HUES6 (cell line): Measurements from ENCODE around the gene FBLL1.
"Not testable (repeated sequence)": the region's sequence is repeated elsewhere in the genome, so short reads cannot be mapped to it uniquely, and the experiment has no call there.

ENCODE experiments used
- H3K27ac ChIP-seq: 2 replicates; pipeline ENCODE4 v1.7.0; 2013; ENCODE audit warnings: low read depth, mild to moderate bottlenecking, low read length, inconsistent platforms
- H3K27me3 ChIP-seq: 2 replicates; pipeline ENCODE4 v1.6.1; 2013; ENCODE audit warnings: low read length; ENCODE audit not compliant: control insufficient read depth, insufficient read depth
- H3K36me3 ChIP-seq: 2 replicates; pipeline ENCODE4 v1.6.1; 2013; ENCODE audit warnings: low read length; ENCODE audit not compliant: control insufficient read depth, insufficient read depth
- H3K4me1 ChIP-seq: 2 replicates; pipeline ENCODE4 v1.6.1; 2013; ENCODE audit warnings: low read length; ENCODE audit not compliant: control insufficient read depth, insufficient read depth
- H3K4me3 ChIP-seq: 2 replicates; pipeline ENCODE4 v1.5.1; 2013; ENCODE audit warnings: low read depth, low read length
- H3K9ac ChIP-seq: one replicate; pipeline ENCODE4 v1.6.1; 2013; ENCODE audit warnings: mild to moderate bottlenecking, low read length
- H3K9me3 ChIP-seq: 2 replicates; pipeline ENCODE4 v1.6.1; 2013; ENCODE audit warnings: low read depth, low read length; ENCODE audit not compliant: control insufficient read depth, insufficient read depth

FBLL1 gene

DNA sequence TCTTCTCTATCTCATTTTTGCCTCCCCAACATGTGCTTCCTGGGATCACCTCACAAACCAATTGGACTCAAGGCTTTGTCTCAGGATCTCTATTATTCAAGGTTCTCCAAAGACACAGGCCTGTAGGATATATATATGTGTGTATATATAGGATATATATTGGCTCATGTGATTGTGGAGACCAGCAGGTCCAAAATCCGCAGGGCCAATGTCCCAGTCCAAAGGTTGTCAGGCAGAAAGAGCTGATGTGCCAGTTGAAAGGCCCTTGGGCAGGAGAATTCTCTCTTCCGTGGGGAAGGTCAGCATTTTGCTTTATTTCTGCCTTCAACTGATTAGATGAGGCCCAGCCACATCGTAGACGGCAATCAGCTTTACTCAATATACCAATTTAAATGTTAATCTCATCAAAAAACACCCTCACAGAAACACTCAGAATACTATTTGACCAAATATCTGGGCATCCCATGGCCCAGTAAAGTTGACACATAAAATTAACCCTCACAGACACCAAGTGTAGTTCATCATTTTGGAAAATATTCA, 1.3 kb upstream of the FBLL1 start:
- Histone ChIP-seq H3K9me3 (no peaks in the 10 kb centered on the region), H3K4me1 (peaks cover 14% of the 10 kb centered on the region), H3K27ac (no peak overlapping the region), H3K27me3 (peaks cover 27% of the 10 kb centered on the region), H3K9ac (no peak overlapping the region), H3K36me3 (no peaks in the 10 kb centered on the region), H3K4me3 (no peak overlapping the region)

- peak overlapping the region; percentile 0 for H3K9ac ChIP-seq
- H3K27me3 ChIP-seq = peaks cover 27% of the 10 kb centered on the region
- peak overlapping the region; percentile 61 for H3K4me3 ChIP-seq
- no peaks in the 10 kb centered on the region for H3K36me3 ChIP-seq
- H3K27ac ChIP-seq = no peak overlapping the region
- no peaks in the 10 kb centered on the region for H3K9me3 ChIP-seq
- peaks cover 15% of the 10 kb centered on the region for H3K4me1 ChIP-seq
Measured at GRCh38 chr5:168529374-168530234, 499 bp downstream of the FBLL1 start.

DNA sequence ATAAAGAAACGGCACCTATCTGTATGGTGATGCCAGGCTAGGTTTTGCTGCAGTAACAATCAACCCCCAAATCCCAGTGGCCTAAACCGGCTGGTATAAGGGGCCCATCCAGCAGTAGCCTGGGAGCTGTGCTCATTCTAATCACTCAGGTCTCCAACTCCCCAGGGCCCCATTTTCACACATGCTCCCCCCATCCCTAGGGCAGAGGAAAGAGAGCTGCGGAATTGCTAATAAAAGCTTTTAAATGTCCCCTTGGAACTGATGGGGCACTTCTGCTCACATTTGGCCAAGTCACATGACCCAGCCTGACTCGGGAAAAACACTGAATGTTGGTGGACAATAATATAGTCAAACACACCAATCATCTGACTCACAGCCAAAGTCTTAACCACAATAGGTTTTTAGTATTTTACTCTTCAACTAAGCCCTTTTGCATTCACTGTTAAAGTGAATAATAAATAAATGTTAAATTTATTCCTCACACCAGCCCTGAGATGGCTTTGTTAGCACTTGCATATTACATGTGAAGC, 1.6 kb downstream of the FBLL1 start:
- peaks cover 15% of the 10 kb centered on the region for H3K4me1 ChIP-seq
- H3K4me3 ChIP-seq = no peak overlapping the region
- peaks cover 27% of the 10 kb centered on the region for H3K27me3 ChIP-seq
- H3K36me3 ChIP-seq = no peaks in the 10 kb centered on the region
- H3K27ac ChIP-seq = no peak overlapping the region
- no peak overlapping the region for H3K9ac ChIP-seq
- no peaks in the 10 kb centered on the region for H3K9me3 ChIP-seq

DNA sequence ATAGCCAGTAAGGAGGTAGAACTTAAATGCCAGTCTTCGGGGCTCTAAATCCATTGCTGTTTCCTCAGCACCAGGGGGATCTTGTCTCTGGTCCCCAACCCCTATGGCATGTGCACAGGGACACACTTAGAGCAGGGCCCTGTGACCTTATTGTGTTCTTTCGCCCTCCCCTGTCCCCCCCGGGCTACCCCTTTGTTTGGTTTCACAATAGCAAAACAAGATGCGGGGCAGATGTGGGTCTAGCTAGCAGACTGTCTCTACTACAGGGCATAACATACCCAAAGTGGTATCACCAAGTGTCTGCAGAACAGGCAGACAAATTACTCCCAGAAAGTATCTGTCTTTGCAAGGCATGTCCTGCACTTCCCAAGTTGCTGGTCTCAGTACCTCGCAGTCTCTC, 2.1 kb downstream of the FBLL1 start:
- H3K36me3 ChIP-seq = no peaks in the 10 kb centered on the region
- no peak overlapping the region for H3K9ac ChIP-seq
- peaks cover 15% of the 10 kb centered on the region for H3K4me1 ChIP-seq
- H3K27ac ChIP-seq = no peak overlapping the region
- H3K27me3 ChIP-seq = peaks cover 27% of the 10 kb centered on the region
- no peaks in the 10 kb centered on the region for H3K9me3 ChIP-seq
- no peak overlapping the region for H3K4me3 ChIP-seq

- Histone ChIP-seq H3K4me3 (no peak overlapping the region), H3K4me1 (peaks cover 15% of the 10 kb centered on the region), H3K27ac (no peak overlapping the region), H3K36me3 (no peaks in the 10 kb centered on the region), H3K27me3 (peaks cover 27% of the 10 kb centered on the region), H3K9me3 (no peaks in the 10 kb centered on the region), H3K9ac (no peak overlapping the region)
Measured at GRCh38 chr5:168531987-168532864, 3.1 kb downstream of the FBLL1 start.

DNA sequence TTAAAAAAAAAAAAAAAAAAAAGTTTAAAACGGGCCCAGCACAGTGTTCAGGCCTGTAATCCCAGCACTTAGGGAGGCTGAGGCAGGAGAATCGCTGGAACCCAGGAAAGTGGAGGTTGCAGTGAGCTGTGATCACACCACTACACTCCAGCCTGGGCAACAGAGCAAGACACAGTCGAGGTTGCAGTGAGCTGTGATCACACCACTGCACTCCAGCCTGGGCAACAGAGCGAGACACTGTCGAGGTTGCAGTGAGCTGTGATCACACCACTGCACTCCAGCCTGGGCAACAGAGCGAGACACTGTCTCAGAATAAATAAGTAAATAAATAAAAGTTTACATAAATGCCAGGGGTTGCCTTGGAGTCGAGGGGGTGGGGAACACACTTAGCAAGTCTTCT, 5.2 kb downstream of the FBLL1 start:
- not testable (repeated sequence) for H3K4me3 ChIP-seq, H3K36me3 ChIP-seq, H3K9ac ChIP-seq, H3K9me3 ChIP-seq, H3K27ac ChIP-seq
- peaks cover 15% of the 10 kb centered on the region for H3K4me1 ChIP-seq
- peaks cover 22% of the 10 kb centered on the region for H3K27me3 ChIP-seq

- no peak overlapping the region for H3K4me3 ChIP-seq
- H3K36me3 ChIP-seq = no peaks in the 10 kb centered on the region
- no peaks in the 10 kb centered on the region for H3K27me3 ChIP-seq
- no peak overlapping the region for H3K9ac ChIP-seq
- no peaks in the 10 kb centered on the region for H3K9me3 ChIP-seq
- H3K4me1 ChIP-seq = peaks cover 8% of the 10 kb centered on the region
- H3K27ac ChIP-seq = no peak overlapping the region
Measured at GRCh38 chr5:168537176-168537575, 8.1 kb downstream of the FBLL1 start.

DNA sequence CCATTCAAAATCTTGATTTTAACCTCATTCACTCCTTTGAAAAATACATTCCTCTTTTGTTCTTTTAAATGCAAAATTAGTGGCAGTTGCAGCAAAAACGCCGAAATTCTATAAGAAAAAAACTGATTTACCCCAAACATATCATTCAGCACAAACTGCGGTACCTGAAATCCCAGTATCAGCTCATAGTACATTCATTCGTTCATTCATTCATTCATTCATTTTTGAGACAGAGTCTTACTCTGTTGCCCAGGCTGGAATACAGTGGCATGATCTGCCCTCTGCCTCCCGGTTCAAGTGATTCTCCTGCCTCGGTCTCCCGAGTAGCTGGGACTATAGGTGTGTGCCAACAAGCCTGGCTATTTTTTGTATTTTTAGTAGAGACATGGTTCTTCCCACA, 20.4 kb downstream of the FBLL1 start:
- H3K4me3 ChIP-seq = no peak overlapping the region
- H3K9me3 ChIP-seq = no peaks in the 10 kb centered on the region
- H3K36me3 ChIP-seq = peaks cover 54% of the 10 kb centered on the region
- H3K4me1 ChIP-seq = no peaks in the 10 kb centered on the region
- no peak overlapping the region for H3K27ac ChIP-seq
- no peaks in the 10 kb centered on the region for H3K27me3 ChIP-seq
- H3K9ac ChIP-seq = no peak overlapping the region

DNA sequence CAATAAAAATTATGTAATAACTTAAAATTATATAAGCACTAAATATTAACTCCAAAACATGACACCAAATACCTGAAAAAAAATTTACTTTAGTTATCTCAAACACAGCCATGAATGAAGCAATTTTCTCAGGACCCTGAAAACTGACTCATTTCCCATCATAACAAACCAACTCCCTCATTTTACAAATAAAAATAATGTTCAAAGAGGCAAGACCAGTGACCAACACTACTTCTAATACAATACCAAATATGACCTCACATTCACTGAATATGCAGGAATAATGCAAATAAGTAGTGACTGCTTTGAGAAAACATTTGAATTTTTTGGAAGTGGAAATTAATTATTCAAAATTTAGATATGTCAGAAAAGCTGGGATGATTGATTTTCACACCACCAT, 21.6 kb downstream of the FBLL1 start:
- Histone ChIP-seq H3K4me1 (no peaks in the 10 kb centered on the region), H3K4me3 (no peak overlapping the region), H3K9ac (no peak overlapping the region), H3K27ac (no peak overlapping the region), H3K27me3 (no peaks in the 10 kb centered on the region), H3K36me3 (peaks cover 62% of the 10 kb centered on the region), H3K9me3 (no peaks in the 10 kb centered on the region)

- Histone ChIP-seq H3K4me1 (no peaks in the 10 kb centered on the region), H3K27ac (no peak overlapping the region), H3K4me3 (no peak overlapping the region), H3K9me3 (no peaks in the 10 kb centered on the region), H3K27me3 (no peaks in the 10 kb centered on the region), H3K9ac (no peak overlapping the region), H3K36me3 (peaks cover 71% of the 10 kb centered on the region)
Measured at GRCh38 chr5:168552146-168552545, 23.0 kb downstream of the FBLL1 start.
